Measurements from ENCODE around the gene RRAGA. TPM values are rescaled to one million over a fixed set of nuclear protein-coding genes. Genes with fewer than 3 reads are reported as not detected.

Gene RRAGA
- total and polyA plus RNA-seq, 9 of the 15 experiments (the other 6 are each of a cell fraction or from before 2014, with no cell fraction given), result 6.0 to 44.7 (median 18.8) TPM

DNA sequence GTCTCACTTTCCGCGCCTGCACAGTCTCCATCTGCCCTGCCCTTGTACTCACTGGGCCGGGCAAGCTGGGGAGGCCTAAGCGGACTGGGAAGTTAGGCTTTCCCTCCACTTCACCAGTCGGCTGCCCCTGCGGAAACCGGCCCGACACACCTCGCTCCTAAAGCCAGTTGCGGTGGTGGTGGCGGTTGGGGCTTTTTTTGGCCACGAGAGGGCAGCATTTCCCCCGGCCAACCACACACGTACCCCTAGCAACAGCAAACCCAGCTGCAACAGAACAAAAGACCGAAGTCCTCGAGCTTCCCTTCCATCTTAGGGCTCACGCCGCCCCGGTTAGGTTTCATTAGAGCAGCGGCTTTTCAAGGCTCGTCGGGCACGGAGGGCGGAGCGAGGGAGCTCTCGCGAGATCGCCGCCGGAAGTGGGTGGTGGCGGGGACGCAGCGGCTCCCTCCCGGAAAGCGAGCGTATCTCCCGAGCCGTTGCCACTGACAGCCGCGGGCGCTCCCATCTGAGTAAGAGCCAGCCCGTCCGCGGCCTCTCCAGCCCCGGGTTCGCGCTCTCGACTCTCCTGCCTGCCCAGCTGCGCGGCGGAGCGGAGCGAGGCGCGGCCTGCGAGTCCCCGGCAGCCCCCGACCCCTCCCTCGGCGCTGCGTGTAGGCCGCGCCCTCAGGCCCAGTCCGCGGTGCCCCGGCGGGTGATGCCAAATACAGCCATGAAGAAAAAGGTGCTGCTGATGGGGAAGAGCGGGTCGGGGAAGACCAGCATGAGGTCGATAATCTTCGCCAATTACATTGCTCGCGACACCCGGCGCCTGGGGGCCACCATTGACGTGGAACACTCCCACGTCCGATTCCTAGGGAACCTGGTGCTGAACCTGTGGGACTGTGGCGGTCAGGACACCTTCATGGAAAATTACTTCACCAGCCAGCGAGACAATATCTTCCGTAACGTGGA is at the start of gene RRAGA (continued):
- TF ChIP-seq, protein P1, sequence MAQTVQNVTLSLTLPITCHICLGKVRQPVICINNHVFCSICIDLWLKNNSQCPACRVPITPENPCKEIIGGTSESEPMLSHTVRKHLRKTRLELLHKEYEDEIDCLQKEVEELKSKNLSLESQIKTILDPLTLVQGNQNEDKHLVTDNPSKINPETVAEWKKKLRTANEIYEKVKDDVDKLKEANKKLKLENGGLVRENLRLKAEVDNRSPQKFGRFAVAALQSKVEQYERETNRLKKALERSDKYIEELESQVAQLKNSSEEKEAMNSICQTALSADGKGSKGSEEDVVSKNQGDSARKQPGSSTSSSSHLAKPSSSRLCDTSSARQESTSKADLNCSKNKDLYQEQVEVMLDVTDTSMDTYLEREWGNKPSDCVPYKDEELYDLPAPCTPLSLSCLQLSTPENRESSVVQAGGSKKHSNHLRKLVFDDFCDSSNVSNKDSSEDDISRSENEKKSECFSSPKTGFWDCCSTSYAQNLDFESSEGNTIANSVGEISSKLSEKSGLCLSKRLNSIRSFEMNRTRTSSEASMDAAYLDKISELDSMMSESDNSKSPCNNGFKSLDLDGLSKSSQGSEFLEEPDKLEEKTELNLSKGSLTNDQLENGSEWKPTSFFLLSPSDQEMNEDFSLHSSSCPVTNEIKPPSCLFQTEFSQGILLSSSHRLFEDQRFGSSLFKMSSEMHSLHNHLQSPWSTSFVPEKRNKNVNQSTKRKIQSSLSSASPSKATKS (CRISPR knock-in tag; IDR thresholded peaks at IDR 0.05), result no peak
- TF ChIP-seq CAMTA2 (CRISPR knock-in tag; conservative IDR thresholded peaks at IDR 0.05), result no peak
- TF ChIP-seq, protein P2, sequence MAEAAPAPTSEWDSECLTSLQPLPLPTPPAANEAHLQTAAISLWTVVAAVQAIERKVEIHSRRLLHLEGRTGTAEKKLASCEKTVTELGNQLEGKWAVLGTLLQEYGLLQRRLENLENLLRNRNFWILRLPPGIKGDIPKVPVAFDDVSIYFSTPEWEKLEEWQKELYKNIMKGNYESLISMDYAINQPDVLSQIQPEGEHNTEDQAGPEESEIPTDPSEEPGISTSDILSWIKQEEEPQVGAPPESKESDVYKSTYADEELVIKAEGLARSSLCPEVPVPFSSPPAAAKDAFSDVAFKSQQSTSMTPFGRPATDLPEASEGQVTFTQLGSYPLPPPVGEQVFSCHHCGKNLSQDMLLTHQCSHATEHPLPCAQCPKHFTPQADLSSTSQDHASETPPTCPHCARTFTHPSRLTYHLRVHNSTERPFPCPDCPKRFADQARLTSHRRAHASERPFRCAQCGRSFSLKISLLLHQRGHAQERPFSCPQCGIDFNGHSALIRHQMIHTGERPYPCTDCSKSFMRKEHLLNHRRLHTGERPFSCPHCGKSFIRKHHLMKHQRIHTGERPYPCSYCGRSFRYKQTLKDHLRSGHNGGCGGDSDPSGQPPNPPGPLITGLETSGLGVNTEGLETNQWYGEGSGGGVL (CRISPR knock-in tag; IDR thresholded peaks at IDR 0.05), result no peak
- TF ChIP-seq NBN (IDR thresholded peaks at IDR 0.05; ENCODE audit: low read depth), result peak; percentile 60; the same call in 1 of the 2 replicates
- peak; percentile 91 for TF ChIP-seq TBP (optimal IDR thresholded peaks at IDR 0.05; ENCODE audit: low read depth, low read length)
- TF ChIP-seq, protein P3, sequence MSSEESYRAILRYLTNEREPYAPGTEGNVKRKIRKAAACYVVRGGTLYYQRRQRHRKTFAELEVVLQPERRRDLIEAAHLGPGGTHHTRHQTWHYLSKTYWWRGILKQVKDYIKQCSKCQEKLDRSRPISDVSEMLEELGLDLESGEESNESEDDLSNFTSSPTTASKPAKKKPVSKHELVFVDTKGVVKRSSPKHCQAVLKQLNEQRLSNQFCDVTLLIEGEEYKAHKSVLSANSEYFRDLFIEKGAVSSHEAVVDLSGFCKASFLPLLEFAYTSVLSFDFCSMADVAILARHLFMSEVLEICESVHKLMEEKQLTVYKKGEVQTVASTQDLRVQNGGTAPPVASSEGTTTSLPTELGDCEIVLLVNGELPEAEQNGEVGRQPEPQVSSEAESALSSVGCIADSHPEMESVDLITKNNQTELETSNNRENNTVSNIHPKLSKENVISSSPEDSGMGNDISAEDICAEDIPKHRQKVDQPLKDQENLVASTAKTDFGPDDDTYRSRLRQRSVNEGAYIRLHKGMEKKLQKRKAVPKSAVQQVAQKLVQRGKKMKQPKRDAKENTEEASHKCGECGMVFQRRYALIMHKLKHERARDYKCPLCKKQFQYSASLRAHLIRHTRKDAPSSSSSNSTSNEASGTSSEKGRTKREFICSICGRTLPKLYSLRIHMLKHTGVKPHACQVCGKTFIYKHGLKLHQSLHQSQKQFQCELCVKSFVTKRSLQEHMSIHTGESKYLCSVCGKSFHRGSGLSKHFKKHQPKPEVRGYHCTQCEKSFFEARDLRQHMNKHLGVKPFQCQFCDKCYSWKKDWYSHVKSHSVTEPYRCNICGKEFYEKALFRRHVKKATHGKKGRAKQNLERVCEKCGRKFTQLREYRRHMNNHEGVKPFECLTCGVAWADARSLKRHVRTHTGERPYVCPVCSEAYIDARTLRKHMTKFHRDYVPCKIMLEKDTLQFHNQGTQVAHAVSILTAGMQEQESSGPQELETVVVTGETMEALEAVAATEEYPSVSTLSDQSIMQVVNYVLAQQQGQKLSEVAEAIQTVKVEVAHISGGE (CRISPR knock-in tag; IDR thresholded peaks at IDR 0.05), result peak in 1 of 3 experiments; percentile 33; a peak in 2 of 6 replicates
- peak; percentile 45 for TF ChIP-seq HMGN3 (IDR thresholded peaks at IDR 0.05; ENCODE audit: borderline replicate concordance, extremely low read depth, insufficient read length, low read depth, low read length)
- TF ChIP-seq, protein P4, sequence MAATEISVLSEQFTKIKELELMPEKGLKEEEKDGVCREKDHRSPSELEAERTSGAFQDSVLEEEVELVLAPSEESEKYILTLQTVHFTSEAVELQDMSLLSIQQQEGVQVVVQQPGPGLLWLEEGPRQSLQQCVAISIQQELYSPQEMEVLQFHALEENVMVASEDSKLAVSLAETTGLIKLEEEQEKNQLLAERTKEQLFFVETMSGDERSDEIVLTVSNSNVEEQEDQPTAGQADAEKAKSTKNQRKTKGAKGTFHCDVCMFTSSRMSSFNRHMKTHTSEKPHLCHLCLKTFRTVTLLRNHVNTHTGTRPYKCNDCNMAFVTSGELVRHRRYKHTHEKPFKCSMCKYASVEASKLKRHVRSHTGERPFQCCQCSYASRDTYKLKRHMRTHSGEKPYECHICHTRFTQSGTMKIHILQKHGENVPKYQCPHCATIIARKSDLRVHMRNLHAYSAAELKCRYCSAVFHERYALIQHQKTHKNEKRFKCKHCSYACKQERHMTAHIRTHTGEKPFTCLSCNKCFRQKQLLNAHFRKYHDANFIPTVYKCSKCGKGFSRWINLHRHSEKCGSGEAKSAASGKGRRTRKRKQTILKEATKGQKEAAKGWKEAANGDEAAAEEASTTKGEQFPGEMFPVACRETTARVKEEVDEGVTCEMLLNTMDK (IDR thresholded peaks at IDR 0.05; ENCODE audit: borderline replicate concordance, insufficient read depth, low read depth, low read length, poor library complexity, severe bottlenecking), result peak; percentile 30
- 0 out of 2 replicates have a peak, but pooled peaks have one; percentile 44 for TF ChIP-seq SMARCE1 (IDR thresholded peaks at IDR 0.05)
- peak; percentile 35 to 59; a peak in 3 of 4 replicates for TF ChIP-seq RAD21 (CRISPR knock-in tag; conservative IDR thresholded peaks at IDR 0.05 in 1 of 2, IDR thresholded peaks at IDR 0.05 in 1 of 2)
- peak; percentile 76 for TF ChIP-seq RBM25 (IDR thresholded peaks at IDR 0.05; ENCODE audit: low read depth, low read length, severe bottlenecking)
- TF ChIP-seq BCOR (IDR thresholded peaks at IDR 0.05), result peak; percentile 43; the same call in 1 of the 2 replicates
- no peak for TF ChIP-seq ZSCAN32 (CRISPR knock-in tag; IDR thresholded peaks at IDR 0.05)
- peak; percentile 61; the same call in 1 of the 2 replicates for TF ChIP-seq TAF7 (tag; IDR thresholded peaks at IDR 0.05)
- TF ChIP-seq GABPA (tag; conservative IDR thresholded peaks at IDR 0.05; ENCODE audit: low read depth), result peak; percentile 91
